NCI-H2196 (cell line): Measurements from ENCODE around the gene DVL3.
A peak's percentile ranks its signal among the peaks of the same experiment; 100 is the strongest.
"Not testable (repeated sequence)": the region's sequence is repeated elsewhere in the genome, so short reads cannot be mapped to it uniquely, and the experiment has no call there.

ENCODE experiments used
- DNase-seq: peaks from one replicate; lab custom pipeline; 2025; ENCODE audit not compliant: unreplicated experiment; lab: John Stamatoyannopoulos, UW

DVL3 gene

GRCh38 chr3:184154885-184155643 is at the start of gene DVL3:
TSS of gene DVL3 (plus strand) at chr3:184155377. CDS start at chr3:184155636, 259 bp downstream.
- DNase-seq, result peak; percentile 77

DNA sequence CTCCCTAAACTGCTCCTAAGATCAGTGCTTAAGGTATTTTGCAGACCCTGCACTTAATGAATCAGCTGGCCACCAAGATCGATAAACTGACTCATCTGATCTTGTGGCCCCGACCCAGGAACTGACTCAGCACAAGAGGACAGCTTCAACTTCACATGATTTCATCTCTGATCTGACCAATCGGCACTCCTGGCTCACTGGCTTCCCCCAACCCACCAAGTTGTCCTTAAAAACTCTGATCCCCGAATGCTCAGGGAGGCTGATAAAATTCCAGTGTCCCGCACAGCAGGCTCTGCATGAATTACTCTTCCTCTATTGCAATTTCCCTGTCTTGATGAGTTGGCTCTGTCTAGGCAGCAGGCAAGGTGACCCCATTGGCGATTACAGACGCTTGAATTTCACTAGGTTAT is 44.9 kb upstream of the DVL3 start:
- no peak for DNase-seq

GRCh38 chr3:184116017-184116416 is 39.2 kb upstream of the DVL3 start:
- no peak for DNase-seq

GRCh38 chr3:184117636-184118035 is 37.5 kb upstream of the DVL3 start:
- no peak for DNase-seq

- DNase-seq, result not testable (repeated sequence)
Observed at GRCh38 chr3:184121031-184121430, 34.1 kb upstream of the DVL3 start.

GRCh38 chr3:184126006-184126405 is 29.2 kb upstream of the DVL3 start:
- DNase-seq, result no peak

DNA sequence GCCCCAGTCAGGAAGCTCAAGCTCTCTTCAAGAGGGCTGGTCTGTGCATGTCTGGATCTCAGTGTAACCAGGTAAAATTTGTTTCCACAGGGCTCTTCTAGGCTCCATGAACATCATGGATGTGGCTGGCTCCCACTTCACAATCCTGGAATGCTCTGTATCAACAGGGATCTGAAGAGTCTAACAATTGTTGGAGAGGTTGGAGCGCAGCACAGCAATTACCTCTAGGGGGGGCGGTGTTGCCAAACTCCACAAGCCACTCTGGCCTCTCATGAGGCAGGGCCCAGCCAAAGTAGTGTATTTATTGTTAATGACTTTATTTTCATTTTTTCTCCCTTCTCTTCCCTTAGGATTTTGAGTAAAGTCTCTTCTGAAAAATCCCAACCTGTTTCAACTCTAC is 26.2 kb upstream of the DVL3 start:
- peak; percentile 33 for DNase-seq

DNA sequence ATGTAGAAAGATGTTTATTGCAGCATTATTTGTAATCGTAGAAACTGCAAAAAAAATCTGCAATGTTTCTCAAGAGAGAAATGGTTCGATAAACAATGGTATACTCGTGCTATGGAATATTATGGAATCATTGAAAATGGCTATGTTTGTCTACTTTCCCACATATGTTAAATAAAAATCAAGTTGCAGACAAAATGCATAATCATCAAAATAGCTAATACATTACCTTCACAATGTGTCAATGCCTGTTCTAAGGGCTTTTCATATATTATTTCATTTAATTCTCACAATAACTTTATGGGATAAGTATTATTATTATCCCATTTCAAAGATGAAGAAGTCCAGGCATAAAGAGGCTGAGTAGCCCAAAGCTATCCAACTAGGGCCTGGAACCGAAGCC is 22.2 kb upstream of the DVL3 start:
- DNase-seq, result no peak

- DNase-seq, result peak; percentile 92
Observed at GRCh38 chr3:184133840-184134745, 21.1 kb upstream of the DVL3 start.

GRCh38 chr3:184134746-184135148 is 20.4 kb upstream of the DVL3 start:
- DNase-seq, result no peak

DNA sequence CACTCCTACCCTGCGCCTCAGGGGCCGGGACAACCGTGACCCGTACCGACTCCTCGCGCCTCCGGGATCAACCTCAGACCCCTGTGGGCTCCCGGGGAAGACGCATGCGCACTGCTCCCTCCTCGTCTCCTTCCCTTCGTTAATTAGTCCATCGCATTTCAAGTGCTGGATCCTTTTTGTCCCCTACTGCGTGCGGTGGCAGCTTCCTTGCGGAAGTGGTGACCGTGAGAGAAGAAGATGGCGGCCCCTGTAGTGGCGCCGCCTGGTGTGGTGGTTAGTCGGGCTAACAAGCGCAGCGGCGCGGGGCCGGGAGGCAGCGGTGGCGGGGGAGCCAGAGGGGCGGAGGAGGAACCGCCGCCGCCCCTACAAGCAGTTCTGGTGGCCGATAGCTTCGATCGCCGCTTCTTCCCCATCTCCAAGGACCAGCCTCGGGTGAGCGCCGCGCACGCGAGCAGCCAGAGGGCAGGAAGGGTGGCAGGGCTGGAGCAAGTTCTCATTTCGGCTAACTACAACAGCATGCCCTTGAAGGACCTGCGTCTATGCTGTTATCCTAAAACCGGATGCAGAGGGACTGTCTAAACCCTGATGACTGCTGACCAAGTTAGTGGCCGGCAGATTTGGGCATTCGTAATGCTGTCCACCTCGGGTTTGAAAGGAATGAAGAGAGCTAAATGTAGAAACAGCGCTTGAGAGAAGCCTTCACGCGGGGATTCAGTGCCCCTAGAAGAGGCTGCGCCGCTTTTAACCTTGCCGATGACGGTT is 19.8 kb upstream of the DVL3 start, which contains the start of gene EIF2B5:
Gene EIF2B5, plus strand, starts transcription at position 210 of the 762 bp plus-strand sequence. Its CDS starts 28 bp downstream, at position 238.
- DNase-seq, result peak; percentile 97

DNA sequence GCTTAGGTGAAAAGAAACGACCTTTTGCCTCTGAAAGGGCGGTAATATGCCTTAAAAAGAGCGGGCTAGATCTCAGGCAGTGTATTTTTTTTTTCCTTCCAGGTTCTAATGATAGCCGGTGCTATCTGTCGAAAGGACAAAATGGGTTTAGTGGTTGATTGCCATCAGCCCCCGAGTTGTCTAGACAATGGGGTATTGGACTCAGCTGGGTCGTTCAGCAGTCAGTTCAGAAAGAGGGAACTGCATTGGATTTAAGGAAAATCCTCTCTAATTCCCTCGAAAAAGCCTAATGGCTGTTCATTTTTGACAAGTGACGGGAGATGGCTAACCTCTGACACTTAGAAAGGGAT is 19.3 kb upstream of the DVL3 start:
- DNase-seq, result no peak

DNA sequence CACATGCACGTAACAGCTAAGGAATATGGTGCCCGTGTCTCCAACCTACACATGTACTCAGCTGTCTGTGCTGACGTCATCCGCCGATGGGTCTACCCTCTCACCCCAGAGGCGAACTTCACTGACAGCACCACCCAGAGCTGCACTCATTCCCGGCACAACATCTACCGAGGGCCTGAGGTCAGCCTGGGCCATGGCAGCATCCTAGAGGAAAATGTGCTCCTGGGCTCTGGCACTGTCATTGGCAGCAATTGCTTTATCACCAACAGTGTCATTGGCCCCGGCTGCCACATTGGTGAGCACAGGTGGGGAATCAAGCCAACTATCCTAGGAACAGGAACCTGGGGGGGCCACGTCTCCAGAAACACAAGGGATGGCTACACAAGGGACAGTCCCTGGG is 14.7 kb upstream of the DVL3 start:
- DNase-seq, result no peak

DNA sequence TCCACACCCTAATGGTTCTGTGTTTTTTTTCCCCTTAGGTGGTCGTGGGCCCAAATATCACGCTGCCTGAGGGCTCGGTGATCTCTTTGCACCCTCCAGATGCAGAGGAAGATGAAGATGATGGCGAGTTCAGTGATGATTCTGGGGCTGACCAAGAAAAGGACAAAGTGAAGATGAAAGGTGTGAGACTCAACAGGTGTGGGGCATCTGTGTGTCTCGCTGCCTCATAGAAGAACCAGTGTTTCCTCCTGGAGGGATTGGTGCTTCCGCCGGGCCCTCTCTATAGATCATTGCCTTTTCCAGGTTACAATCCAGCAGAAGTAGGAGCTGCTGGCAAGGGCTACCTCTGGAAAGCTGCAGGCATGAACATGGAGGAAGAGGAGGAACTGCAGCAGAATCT is 13.0 kb upstream of the DVL3 start:
- no peak for DNase-seq

- DNase-seq, result no peak
Observed at GRCh38 chr3:184143327-184143726, 11.8 kb upstream of the DVL3 start.

DNA sequence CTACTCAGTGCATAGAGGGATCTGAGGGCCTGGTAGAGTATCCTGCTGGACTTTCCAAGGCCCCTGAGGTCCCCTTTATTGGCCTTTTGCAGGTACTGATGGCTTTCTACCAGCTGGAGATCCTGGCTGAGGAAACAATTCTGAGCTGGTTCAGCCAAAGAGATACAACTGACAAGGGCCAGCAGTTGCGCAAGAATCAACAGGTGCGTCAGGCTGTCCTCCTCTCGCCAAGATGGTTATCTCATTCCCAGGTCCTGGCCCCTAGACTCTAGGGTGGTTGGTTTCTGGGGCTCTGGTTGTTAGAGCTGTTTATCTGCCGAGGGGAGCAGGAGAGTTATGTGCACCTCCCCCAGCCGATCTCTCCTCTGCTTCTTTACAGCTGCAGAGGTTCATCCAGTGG is 10.7 kb upstream of the DVL3 start:
- peak; percentile 86 for DNase-seq

DNA sequence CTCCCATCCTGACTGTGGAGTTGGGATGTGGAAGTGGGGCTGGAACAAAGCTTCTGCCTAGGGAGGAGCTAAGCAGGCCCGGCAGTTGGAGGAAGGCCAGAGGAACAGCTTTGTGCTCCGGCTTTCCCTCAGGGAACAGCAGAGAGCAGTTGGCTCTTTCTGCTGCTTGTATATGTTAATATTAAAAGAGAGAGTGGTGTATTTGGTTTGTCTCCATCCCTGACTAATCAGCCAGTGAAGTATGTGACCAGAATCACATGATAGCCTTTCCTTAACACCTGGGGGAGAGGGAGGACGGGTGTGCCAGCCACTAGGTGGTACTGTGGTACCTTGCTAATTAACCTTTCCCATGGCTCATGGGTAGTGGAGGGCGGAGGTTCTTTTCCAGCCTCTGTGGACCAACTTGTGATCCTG is 10.1 kb upstream of the DVL3 start:
- DNase-seq, result peak; percentile 92

DNA sequence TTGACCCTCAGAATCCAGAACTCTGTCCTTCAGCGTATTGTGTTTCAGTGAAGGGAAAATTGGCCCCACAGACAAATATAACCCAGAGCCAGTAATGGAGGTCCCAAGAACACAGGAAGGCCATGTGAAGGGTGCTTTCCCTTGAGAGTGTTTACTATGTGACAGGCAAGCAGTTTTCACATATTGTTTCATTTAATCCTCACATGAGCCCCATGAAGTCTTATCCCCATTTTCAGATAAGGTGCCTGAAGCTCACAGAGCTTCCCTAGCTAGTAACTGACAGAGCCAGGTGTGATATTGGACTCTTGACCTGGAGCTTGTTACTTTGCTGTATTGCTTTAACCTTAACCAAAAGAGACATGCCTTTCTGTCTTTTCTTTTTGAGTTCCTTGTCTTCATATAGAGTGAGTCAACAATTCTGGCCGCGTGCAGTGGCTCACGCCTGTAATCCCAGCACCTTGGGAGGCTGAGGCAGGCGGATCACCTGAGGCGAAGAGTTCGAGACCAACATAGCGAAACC is 9.4 kb upstream of the DVL3 start:
- no peak for DNase-seq

GRCh38 chr3:184148076-184148475 is 7.1 kb upstream of the DVL3 start:
- no peak for DNase-seq

DNA sequence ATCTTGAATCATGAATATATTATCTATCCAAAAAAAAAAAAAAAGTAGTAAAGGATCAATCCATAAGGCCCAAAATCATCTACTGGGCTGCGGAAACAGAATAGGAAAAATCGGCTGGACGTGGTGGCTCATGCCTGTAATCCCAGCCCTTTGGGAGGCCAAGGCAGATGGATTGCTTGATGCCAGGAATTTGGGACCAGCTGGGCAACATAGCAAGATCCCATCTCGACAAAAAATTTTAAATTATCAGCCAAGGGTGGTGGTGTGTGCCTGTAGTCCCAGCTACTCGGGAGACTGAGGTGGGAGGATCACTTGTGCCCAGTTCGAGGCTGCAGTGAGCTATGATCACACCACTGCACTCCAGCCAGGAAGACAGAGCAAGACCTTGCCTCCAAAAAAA is 6.1 kb upstream of the DVL3 start:
- DNase-seq, result no peak

DNA sequence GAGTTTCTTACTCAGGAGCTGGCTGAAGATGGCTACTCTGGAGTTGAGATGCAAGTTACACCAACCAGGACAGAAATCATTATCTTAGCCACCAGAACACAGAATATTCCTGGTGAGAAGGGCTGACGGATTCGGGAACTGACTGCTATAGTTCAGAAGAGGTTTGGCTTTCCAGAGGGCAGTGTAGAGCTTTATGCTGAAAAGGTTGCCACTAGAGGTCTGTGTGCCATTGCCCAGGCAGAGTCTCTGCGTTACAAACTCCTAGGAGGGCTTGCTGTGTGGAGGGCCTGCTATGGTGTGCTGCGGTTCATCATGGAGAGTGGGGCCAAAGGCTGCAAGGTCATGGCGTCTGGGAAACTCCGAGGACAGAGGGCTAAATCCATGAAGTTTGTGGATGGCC is 5.4 kb upstream of the DVL3 start:
- DNase-seq, result not testable (repeated sequence)
